OCI-LY7 (cell line): ENCODE measurements around the gene ERGIC1. TPM values are rescaled to one million over a fixed set of nuclear protein-coding genes. Genes with fewer than 3 reads are reported as not detected.

Experiments
- BruUV-seq: library from RNA; stranded (reverse); fragments of 400-500 nt; replicated peaks from 2 replicates; lab custom pipeline; 2021; lab: Mats Ljungman, UMichigan
- CTCF ChIA-PET: fragments of 300-600 bp; sonication (Branson Sonifier 250); formaldehyde crosslinking; loops from one replicate; lab custom pipeline; 2022; ENCODE audit warnings: antibody characterized with exemption; ENCODE audit not compliant: unreplicated experiment; lab: Charles Lee
- POLR2A ChIA-PET: fragments of 300-600 bp; sonication (Branson Sonifier 250); formaldehyde crosslinking; loops from one replicate; lab custom pipeline; 2022; ENCODE audit warnings: antibody characterized with exemption; lab: Charles Lee
- DNase-seq: peaks from one replicate; pipeline ENCODE4 v3.0.0-alpha.2; 2015; ENCODE audit warnings: low spot score
- H2AFZ ChIP-seq: fragments of 200-600 bp; sonication (generic), shearing (Covaris generic); 2 replicates; pipeline ENCODE4 v1.6.1; 2014; ENCODE audit warnings: mild to moderate bottlenecking, antibody characterized with exemption, low read length, moderate library complexity
- H3K27ac ChIP-seq: fragments of 200-600 bp; sonication (generic); 2 replicates; pipeline ENCODE4 v1.5.1; 2014; ENCODE audit warnings: mixed run types, low read depth, mild to moderate bottlenecking, moderate library complexity, low read length, inconsistent platforms; ENCODE audit not compliant: poor library complexity, severe bottlenecking
- H3K36me3 ChIP-seq: fragments of 200-600 bp; sonication (generic); 2 replicates; pipeline ENCODE4 v1.6.1; 2014; ENCODE audit warnings: mild to moderate bottlenecking, antibody characterized with exemption, low read length, moderate library complexity, mixed read lengths; ENCODE audit not compliant: insufficient read depth
- H3K4me1 ChIP-seq: fragments of 200-600 bp; sonication (generic); 2 replicates; pipeline ENCODE4 v1.5.1; 2014; ENCODE audit warnings: mild to moderate bottlenecking, low read length; ENCODE audit not compliant: insufficient read depth, poor library complexity, severe bottlenecking
- H3K4me2 ChIP-seq: fragments of 200-600 bp; sonication (generic); 2 replicates; pipeline ENCODE4 v1.6.1; 2014; ENCODE audit warnings: mild to moderate bottlenecking, low read length
- H3K4me3 ChIP-seq: fragments of 200-600 bp; sonication (generic); 2 replicates; pipeline ENCODE4 v1.5.1; 2014; ENCODE audit warnings: mild to moderate bottlenecking, low read depth, low read length; ENCODE audit not compliant: poor library complexity, severe bottlenecking
- H3K79me2 ChIP-seq: fragments of 200-600 bp; sonication (generic); 2 replicates; pipeline ENCODE4 v1.6.1; 2016; ENCODE audit warnings: low read depth, mild to moderate bottlenecking, low read length, moderate library complexity, mixed read lengths; ENCODE audit not compliant: insufficient read depth
- H3K9me2 ChIP-seq: fragments of 200-600 bp; sonication (generic); 2 replicates; pipeline ENCODE4 v1.6.1; 2016; ENCODE audit warnings: mild to moderate bottlenecking, low read length, mixed read lengths; ENCODE audit not compliant: insufficient read depth
- H3K9me3 ChIP-seq: fragments of 200-600 bp; sonication (generic); 2 replicates; pipeline ENCODE4 v1.6.1; 2014; ENCODE audit warnings: mild to moderate bottlenecking, mixed run types, low read length, mixed read lengths
- H4K20me1 ChIP-seq: fragments of 200-600 bp; sonication (generic); 2 replicates; pipeline ENCODE4 v1.6.1; 2014; ENCODE audit warnings: mild to moderate bottlenecking, antibody characterized with exemption, low read length, moderate library complexity, mixed read lengths; ENCODE audit not compliant: insufficient read depth
- EZH2phosphoT487 ChIP-seq: fragments of 200-600 bp; sonication (generic); IDR thresholded peaks from 2 replicates; pipeline ENCODE4 v1.6.1; 2018; ENCODE audit warnings: low read depth, borderline replicate concordance, mild to moderate bottlenecking, mixed run types, antibody characterized with exemption, low read length, moderate library complexity, mixed read lengths
- intact Hi-C: fragments of 100-400 bp; cut with micrococcal nuclease; formaldehyde crosslinking; loops from one replicate; pipeline ENCODE4 v1.10.0; 2022; ENCODE audit not compliant: unreplicated experiment
- total RNA-seq, 2 experiments: library from RNA; depleted of rRNA in 1 of 2; stranded (reverse); fragments of >200 nt in 1 of 2; shearing (Covaris generic) in 1 of 2; gene quantifications; 2 replicates each; pipeline ENCODE4 v1.2.3, GENCODE V29; 2014 to 2022
- TF ChIP-seq, protein P1 (sequence below): fragments of 200-600 bp; sonication (generic); conservative IDR thresholded peaks from 2 replicates; pipeline ENCODE4 v1.5.1; 2014; ENCODE audit warnings: mild to moderate bottlenecking, antibody characterized with exemption, low read length, moderate library complexity, mixed read lengths

ERGIC1 gene
- total RNA-seq, 2 experiments from 2014 or later, result 125 to 178 TPM

DNA sequence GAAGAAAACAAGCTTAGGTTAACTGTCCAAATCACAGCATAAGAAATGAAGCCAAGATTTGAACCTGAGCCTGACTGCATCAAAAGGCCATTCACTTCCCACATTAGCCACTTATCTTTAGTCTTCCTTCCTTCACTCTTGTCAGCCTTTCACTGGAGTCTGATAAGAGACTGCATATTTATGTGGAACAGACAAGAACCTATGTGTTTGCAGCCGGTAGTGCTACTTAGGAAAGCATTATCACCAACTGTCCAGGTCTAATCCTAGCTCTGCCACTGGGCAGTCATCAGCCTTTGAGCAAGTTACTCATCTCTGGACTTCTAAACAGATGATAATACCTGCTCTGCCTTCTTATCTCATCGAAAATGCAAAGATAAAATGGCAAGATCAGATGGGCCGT lies 137.4 kb downstream of the ERGIC1 start:
- intact Hi-C loops, result no loop called here

DNA sequence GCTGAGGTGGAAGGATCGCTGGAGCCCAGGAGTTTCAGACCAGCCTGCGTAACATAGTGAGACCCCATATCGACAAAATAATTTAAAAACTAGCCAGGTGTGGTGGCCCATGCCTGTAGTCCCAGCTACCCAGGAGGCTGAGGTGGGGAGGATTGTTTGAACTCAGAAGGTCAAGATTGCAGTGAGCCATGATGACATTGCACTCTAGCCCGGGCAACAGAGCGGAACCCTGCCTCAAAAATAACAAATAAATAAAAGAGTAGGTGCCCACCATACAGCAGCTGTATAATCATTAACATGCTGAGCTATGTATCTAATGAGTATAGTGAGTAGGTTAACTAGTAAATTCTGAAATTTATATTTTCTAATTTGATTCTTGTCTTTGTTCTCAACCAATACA lies 138.5 kb downstream of the ERGIC1 start:
- CTCF ChIA-PET, result no interaction called here
- no peaks in the 10 kb centered on the region for H3K9me2 ChIP-seq
- no peaks in the 10 kb centered on the region for H4K20me1 ChIP-seq
- H3K36me3 ChIP-seq, result peaks cover 22% of the 10 kb centered on the region; the same call in 1 of the 2 replicates
- no peak for DNase-seq
- no peak overlapping the region for H3K4me3 ChIP-seq
- peaks cover 10% of the 10 kb centered on the region for H3K4me1 ChIP-seq
- no peak overlapping the region for H2AFZ ChIP-seq
- no TSS peak for BruUV-seq
- POLR2A ChIA-PET, result interaction anchor here (0.7 to 2.1 kb wide), 2 partner anchors 14 to 103 kb away, joined by 3 to 8 read pairs; partner anchors contain the start of gene RPL26L1
- H3K9me3 ChIP-seq, result no peaks in the 10 kb centered on the region
- intact Hi-C loops, result no loop called here
- H3K27ac ChIP-seq, result no peak overlapping the region
- H3K4me2 ChIP-seq, result no peak overlapping the region
- H3K79me2 ChIP-seq, result no peaks in the 10 kb centered on the region
- TF ChIP-seq EZH2phosphoT487, result no peak
- TF ChIP-seq, protein P1, sequence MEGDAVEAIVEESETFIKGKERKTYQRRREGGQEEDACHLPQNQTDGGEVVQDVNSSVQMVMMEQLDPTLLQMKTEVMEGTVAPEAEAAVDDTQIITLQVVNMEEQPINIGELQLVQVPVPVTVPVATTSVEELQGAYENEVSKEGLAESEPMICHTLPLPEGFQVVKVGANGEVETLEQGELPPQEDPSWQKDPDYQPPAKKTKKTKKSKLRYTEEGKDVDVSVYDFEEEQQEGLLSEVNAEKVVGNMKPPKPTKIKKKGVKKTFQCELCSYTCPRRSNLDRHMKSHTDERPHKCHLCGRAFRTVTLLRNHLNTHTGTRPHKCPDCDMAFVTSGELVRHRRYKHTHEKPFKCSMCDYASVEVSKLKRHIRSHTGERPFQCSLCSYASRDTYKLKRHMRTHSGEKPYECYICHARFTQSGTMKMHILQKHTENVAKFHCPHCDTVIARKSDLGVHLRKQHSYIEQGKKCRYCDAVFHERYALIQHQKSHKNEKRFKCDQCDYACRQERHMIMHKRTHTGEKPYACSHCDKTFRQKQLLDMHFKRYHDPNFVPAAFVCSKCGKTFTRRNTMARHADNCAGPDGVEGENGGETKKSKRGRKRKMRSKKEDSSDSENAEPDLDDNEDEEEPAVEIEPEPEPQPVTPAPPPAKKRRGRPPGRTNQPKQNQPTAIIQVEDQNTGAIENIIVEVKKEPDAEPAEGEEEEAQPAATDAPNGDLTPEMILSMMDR, result no peak

More for the DNA sequence above, 137.4 kb downstream of the ERGIC1 start:
- Histone ChIP-seq H3K36me3 (peaks cover 24% of the 10 kb centered on the region; the same call in 1 of the 2 replicates), H3K4me1 (peaks cover 10% of the 10 kb centered on the region), H3K9me2 (no peaks in the 10 kb centered on the region), H4K20me1 (no peaks in the 10 kb centered on the region), H3K4me3 (no peak overlapping the region), H3K4me2 (no peak overlapping the region), H3K27ac (no peak overlapping the region), H3K79me2 (no peaks in the 10 kb centered on the region), H3K9me3 (no peaks in the 10 kb centered on the region), H2AFZ (no peak overlapping the region)
- DNase-seq, result no peak
- POLR2A ChIA-PET, result interaction anchor here (0.6 to 2.1 kb wide), 3 partner anchors 13 to 324 kb away, joined by 3 to 8 read pairs (median 4); partner anchors contain the start of gene RPL26L1
- BruUV-seq, result no TSS peak
- TF ChIP-seq, protein P1, result no peak
- TF ChIP-seq EZH2phosphoT487, result no peak
- CTCF ChIA-PET, result no interaction called here

DNA sequence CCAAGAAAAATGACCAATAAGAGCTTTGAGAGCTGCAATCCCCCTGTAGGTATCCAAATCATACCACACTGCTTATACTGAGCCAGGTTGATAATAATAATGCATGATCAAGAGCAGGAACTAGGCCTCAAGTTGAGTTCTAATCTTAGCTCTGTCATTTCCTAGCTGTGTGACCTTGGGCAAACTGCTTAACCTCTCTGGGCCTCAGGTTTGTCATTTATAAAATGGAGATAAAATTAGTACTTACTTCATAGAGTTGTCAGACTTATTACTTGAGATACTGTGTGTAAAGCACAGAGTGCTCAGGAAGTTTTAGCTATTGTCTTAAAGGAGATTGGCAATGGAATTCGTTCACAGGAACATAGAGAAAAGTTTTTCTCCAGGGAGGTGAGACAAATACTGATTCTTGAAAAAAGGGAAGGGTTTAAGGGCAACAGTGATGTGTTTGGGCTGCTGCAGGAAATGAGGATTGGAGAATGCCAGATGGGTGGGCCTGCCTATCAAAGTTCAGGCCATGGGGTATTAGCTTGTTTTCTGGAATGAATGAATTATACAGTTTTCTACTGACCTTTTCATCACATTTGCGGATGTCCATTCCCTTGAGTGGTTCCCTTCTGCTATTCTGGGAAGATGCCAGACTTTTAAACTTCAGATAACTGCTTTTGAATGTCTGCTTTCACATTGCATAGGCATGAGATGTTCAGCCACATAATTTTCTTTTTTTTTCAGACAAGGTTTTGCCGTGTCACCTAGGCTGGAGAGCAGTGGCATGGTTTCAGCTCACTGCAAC lies 139.3 kb downstream of the ERGIC1 start:
- Histone ChIP-seq H3K9me3 (no peaks in the 10 kb centered on the region), H3K36me3 (peaks cover 18% of the 10 kb centered on the region; the same call in 1 of the 2 replicates), H3K4me1 (peaks cover 10% of the 10 kb centered on the region), H3K4me2 (no peak overlapping the region), H3K27ac (no peak overlapping the region), H3K4me3 (no peak overlapping the region), H4K20me1 (no peaks in the 10 kb centered on the region), H3K9me2 (no peaks in the 10 kb centered on the region), H2AFZ (no peak overlapping the region), H3K79me2 (no peaks in the 10 kb centered on the region)
- ChIA-PET POLR2A (interaction anchor here (0.7 to 2.1 kb wide), 2 partner anchors 15 to 102 kb away, joined by 3 to 8 read pairs; partner anchors contain the start of gene RPL26L1), CTCF (no interaction called here)
- DNase-seq, result no peak
- intact Hi-C loops, result no loop called here
- TF ChIP-seq, protein P1, result no peak
- no peak for TF ChIP-seq EZH2phosphoT487
- BruUV-seq, result no TSS peak
